ENCODE measurements around the gene ADAMTSL3.

Gene ADAMTSL3

GRCh38 chr15:83654379-83655236 lies 685 bp downstream of the ADAMTSL3 start:
- DNase-seq (ENCODE audit: low read depth in 1 of 2, low spot score in 1 of 2), result no peak

DNA sequence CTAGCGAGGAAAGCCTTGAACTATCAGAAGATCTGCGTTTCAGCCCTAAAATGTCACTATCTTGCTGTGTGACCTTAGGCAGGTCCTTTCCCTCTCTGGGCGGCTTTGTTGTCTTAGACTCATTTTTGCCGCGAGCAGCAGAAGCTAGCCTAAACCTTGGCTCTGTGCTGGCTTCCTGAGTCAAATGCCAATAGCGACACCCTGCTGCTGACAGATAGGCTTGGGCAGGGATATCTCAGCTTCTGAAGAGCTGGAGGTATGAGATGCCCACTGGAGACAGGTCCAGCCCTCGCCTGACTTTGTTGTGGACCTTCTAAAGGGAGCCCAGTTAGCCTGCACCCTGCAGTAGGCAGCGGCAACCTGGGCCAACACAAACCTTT lies 1.3 kb downstream of the ADAMTSL3 start:
- DNase-seq (ENCODE audit: low read depth in 1 of 2, low spot score in 1 of 2), result no peak

GRCh38 chr15:83656192-83656591 lies 2.3 kb downstream of the ADAMTSL3 start:
- DNase-seq (ENCODE audit: low read depth in 1 of 2, low spot score in 1 of 2), result no peak

DNA sequence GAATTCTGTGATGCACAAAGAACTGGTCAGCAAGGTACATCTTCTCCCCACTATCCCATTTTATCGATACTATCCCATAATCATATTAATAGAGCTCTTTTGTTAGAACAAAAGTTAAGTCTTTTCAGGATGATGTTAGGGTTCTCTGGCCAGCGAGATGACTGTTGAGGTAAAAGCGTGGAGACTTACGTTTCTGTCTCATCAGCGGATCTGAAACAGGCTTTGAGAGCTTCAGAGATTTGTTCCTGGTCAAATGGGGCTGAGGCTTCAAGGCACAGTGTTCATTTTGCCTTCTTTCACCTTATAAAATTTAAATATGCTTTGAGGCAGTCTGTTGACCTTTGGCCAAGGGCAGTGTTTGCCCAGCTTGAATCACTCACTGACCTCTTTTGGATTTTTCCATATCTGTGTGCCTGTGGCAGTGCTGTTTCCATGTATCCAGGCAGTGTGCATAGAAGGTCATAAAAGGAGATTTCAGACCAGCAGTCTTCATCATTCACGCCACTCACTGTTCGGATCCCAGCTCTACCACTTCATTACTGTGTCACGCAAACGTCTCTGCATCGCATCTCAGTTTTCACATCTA lies 3.1 kb downstream of the ADAMTSL3 start:
- DNase-seq (ENCODE audit: low read depth in 1 of 2, low spot score in 1 of 2), result no peak

DNA sequence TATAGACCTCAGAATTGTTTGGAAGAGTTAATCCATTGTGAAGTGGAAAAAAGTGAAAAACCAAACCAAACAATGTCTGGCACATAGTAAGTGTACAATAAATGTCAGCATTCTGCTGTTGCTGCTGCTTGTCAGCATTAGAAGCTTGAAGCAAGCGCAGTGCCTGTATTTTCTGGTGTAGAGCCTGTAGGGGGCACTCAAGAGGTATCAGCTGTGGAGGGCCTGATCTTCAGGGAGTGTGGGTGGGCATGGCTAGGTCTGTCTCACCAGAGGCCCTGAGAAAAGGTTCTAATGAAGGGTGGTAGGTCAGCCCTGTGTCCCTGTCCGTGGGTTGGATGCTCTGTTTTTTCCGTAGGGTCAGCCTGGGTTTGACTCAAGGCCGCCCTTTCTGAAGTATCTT lies 3.6 kb downstream of the ADAMTSL3 start:
- no peak for DNase-seq (ENCODE audit: low read depth in 1 of 2, low spot score in 1 of 2)

DNA sequence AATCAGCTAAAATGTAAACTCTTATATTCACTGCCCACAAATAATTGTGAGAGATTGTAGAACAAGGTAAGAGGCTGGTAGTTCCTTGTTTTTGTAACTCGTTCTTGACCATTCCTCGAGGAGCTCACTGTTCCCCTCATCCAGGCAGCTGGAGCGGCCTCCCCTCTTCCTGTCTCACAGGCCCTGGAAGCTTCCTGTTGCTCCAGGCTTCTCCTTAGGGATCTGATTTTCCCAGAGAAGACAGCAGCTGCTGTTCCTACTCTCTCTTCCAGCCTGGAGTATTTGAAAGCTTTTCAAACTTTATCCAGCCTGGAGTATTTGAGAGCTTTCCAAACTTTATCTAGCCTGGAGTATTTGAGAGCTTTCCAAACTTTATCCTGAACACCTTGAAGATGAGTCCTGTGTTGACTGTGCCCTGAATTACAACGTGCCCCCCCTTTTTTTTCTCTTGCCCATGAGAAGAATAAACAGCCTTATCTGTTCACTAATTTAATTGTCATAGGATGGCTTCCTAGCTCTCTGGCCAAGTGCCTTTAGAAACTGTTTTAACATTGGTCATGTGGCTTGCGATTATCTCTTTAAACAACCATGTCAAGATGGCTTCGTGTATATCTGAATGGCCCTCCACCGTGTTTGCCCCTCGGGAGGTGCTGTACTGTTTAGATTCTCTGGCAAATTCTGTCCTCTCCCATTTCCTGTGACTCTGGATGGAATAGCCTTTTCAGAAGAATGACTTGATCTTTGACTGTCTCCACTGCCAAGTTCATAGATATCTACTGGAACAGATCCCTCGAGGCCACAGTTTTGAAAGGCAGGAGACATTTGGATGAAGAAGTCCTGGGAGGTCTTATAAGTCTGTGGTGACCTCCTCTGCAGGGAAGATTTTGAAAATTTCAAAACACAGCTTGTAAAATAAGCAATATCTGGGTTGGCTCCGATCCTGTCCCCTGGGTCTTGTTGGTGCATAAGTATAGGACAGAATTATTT lies 4.8 kb downstream of the ADAMTSL3 start:
- no peak for DNase-seq (ENCODE audit: low read depth in 1 of 2, low spot score in 1 of 2)

DNA sequence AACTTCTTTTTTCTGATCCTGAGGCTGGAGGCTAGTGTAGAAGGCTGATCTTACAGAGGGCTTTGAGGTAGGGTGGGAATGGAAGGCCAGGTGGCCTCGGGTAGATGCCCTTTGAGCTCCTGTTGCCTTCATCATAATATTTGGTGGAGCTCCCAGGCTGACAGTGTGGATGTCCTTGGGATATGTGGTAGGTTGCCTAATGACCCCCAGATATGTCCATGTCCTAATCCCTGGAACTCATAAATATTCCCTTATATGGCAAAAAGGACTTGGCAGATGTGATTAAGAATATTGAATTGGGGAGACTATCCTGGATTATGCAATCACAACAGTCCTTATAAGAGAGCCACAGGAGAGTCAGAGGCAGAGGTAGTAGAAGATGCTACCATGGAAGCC lies 5.5 kb downstream of the ADAMTSL3 start:
- DNase-seq (ENCODE audit: low read depth in 1 of 2, low spot score in 1 of 2), result no peak

- DNase-seq (ENCODE audit: low read depth in 1 of 2, low spot score in 1 of 2), result no peak
Measured at GRCh38 chr15:83665480-83665879, 11.6 kb downstream of the ADAMTSL3 start.

GRCh38 chr15:83670672-83671229 lies 16.8 kb downstream of the ADAMTSL3 start:
- DNase-seq (ENCODE audit: low read depth in 1 of 2, low spot score in 1 of 2), result no peak

DNA sequence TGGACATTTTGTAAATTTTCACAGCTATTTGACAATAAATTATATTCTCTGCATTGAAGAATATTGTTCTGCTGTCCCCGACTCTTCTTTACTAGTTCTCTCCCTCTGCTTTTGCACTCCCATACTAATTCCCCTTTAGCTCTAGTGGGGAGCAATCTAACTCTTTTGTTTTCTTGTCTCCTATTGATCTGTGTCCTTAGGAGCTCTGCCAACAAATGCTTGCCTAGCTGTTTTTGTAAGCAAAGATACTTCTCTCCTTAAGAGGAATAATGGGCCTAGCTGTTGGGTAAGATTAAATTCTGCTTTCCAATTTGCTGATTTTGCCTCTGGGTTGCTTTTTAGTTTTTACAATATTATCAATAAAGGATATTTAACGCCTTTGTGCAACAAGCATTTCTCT lies 17.7 kb downstream of the ADAMTSL3 start:
- no peak for DNase-seq (ENCODE audit: low read depth in 1 of 2, low spot score in 1 of 2)

GRCh38 chr15:83673385-83673784 lies 19.5 kb downstream of the ADAMTSL3 start:
- no peak for DNase-seq (ENCODE audit: low read depth in 1 of 2, low spot score in 1 of 2)

DNA sequence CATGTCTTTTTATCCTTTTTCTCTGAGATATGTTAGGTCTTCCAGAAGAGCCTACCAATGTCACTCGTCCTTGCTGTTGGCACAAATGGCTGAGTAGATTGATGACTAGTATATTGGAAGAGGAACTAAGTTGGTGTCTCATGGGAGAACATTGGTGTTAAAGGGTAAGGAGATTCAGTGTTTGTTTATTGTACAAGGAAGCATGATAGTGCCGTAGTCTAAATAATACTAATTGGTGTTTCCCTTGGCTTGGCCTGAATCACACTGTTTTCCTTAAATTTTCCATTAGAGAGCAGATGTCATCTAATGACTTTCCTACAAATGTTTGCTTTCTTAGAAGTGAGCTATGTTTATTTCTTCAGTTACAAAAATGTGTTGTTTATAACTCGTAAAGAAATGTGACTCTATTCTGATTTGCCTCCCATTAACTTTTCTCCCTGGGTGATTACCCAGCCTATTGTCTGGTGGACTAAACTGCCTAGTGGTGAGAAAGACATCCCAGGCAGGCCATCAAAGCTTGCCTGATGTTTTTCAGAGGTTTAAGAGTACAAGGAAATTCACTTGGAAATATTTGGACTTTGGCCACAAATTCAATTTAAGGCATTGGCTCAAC lies 28.7 kb downstream of the ADAMTSL3 start:
- no peak for DNase-seq (ENCODE audit: low read depth in 1 of 2, low spot score in 1 of 2)

GRCh38 chr15:83685916-83686332 lies 32.0 kb downstream of the ADAMTSL3 start:
- no peak for DNase-seq (ENCODE audit: low read depth in 1 of 2, low spot score in 1 of 2)

GRCh38 chr15:83688201-83688600 lies 34.3 kb downstream of the ADAMTSL3 start:
- DNase-seq (ENCODE audit: low read depth in 1 of 2, low spot score in 1 of 2), result no peak

DNA sequence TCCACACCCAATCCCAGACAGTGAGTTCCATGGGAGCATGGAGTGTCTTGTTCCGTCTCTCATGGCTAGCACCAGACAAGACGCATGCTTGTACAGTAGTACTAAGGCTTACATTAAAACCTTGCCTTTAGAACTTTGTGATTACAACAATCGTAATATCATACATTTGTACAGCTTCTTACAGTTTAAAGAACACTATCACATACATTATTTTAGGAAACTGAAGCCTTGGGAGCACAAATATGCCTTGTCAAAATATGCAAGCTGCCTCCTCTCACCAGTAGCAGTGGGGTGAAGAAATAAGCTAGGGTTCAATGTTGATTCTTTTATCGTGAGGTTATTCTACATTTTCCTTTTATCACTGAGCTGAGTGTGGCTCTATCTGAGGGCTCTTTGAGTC lies 36.8 kb downstream of the ADAMTSL3 start:
- no peak for DNase-seq (ENCODE audit: low read depth in 1 of 2, low spot score in 1 of 2)

DNA sequence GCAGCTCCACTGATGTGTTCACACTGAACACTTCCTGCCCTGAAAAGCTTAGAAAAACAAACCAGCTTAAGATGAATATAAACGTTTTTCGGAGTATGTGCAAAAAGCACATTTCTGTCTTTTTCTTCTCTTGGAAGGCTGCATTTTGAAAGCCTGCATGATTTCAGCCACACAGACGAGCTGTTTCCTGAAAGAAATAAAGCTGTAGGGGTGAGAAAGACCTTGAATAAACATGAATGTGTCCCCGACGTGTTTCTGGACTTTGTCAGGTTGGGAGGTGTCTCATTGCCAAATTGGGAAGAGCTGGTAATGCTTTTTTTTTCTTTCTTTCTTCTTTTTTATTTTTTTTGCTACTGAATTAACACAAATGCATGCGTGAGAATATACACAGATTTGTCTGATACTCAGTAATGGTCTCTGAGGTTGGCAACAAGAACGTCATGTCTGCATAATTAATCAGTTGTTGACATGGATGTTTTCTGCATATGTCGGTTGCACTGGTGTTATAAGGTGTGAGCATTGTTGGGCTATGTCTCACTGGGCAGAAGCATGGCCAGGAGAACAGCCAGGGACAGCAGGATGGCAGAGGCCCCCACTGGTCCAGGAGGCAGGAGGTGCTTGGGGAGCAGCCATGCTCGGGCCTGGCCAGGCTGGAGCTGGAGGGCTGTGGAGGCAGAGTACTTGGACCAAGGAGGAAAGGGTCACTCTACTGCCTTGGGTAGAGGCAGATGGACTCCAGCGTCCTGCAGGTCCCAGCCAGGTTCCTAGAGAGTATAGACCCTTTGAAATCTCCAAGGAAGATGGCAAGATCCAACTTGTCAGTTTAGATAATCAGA lies 39.0 kb downstream of the ADAMTSL3 start:
- no peak for DNase-seq (ENCODE audit: low read depth in 1 of 2, low spot score in 1 of 2)

- DNase-seq (ENCODE audit: low read depth in 1 of 2, low spot score in 1 of 2), result no peak
Measured at GRCh38 chr15:83694015-83694414, 40.1 kb downstream of the ADAMTSL3 start.

GRCh38 chr15:83694536-83694935 lies 40.6 kb downstream of the ADAMTSL3 start:
- DNase-seq (ENCODE audit: low read depth in 1 of 2, low spot score in 1 of 2), result no peak

DNA sequence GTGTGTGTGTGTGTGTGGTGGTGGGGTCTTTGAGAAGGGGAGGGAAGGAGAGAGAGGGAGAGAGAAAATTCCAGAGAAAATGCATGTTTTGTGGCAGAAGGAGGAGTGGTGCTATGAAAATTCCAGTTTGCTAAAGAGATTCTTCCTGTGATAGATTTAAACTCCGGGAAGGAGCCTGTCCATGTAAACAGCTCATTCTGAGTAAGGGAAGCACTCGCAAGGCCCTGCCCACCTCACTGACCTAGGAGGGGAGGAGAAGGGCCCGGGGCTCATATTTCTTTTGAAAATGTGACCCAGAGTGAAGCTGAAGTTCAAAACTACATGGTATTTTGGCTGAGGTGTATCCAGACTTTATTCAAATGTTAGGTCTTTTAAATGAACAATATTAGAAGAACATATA lies 41.3 kb downstream of the ADAMTSL3 start:
- DNase-seq (ENCODE audit: low read depth in 1 of 2, low spot score in 1 of 2), result no peak

DNA sequence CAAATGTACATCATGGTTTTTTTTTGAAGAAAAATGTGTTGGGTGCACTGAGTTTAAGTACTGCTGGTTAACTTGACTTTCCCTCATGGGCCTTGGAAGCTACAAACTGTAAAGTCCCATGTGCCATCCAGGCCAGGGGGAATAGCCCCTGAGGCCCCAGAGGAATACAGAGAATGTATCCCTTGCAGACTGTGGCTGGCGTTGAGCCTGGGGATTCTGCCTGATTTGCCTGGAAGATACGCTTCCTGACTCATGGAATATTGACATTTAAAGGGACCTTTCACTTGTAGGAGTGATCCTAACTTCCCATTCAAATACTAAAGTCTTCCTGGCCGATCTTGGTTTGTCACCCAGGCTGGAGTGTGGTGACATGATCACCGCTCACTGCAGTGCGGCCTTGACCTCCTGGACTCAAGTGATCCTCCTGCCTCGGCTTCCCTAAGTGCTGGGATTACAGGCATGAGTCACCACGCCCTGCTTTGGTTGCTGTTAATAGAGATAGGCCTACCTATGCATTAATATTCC lies 42.0 kb downstream of the ADAMTSL3 start:
- no peak for DNase-seq (ENCODE audit: low read depth in 1 of 2, low spot score in 1 of 2)

All from stimulated activated CD4-positive, alpha-beta T cell treated with anti-CD3 and anti-CD28 coated beads, Interleukin-15, amount 100 ng/mL, for 1 hour (primary cell).